ENCODE data around the gene APOBEC3A.
A peak's percentile ranks its signal among the peaks of the same experiment; 100 is the strongest.
"Not testable (repeated sequence)": the region's sequence is repeated elsewhere in the genome, so short reads cannot be mapped to it uniquely, and the experiment has no call there.

The APOBEC3A gene

DNA sequence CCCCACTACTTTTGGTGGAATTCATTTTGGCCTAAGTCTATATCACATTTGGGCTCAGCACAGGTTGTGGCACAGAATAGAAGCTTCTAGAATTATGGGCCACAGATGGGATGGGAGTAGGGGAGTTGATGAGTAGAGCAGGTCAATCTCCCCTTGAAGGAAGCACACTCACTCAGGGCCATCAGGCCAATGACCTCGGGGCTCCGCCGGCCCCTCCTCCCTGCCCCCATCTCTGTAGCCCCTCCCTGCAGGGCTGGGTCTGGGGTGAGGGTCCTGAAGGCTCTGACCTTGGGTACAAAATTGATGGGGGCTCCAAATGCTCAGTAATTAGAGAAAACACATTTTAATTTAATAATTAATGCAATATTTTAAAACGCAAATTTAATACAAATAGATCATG lies 3.3 kb downstream of the APOBEC3A start:
- not testable (repeated sequence) for DNase-seq

- not testable (repeated sequence) for DNase-seq
Measured at GRCh38 chr22:38963291-38963738, 5.9 kb downstream of the APOBEC3A start.

GRCh38 chr22:38963872-38964271 lies 6.5 kb downstream of the APOBEC3A start:
- no peak for DNase-seq

DNA sequence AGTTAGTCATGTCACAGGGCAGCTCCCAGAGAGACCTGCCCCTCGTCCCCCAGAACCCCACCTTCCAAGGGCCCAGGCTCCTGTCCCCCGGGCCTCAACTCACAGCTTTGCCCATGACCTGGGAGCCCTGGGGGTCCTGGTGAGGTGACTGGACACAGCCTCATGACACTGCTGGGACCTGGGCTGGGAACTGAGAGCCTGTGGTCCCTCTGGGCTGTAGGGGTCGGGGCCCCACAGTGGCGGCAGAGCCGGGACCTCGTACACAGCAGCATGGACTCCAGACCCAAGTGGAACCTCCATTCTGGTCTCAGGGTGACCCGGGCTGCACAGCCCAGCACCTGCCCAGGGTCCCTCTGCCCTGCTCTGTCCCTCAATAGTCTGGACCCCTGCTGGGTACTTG lies 6.9 kb downstream of the APOBEC3A start:
- DNase-seq: no peak

GRCh38 chr22:38964989-38965388 lies 7.6 kb downstream of the APOBEC3A start:
- no peak for DNase-seq

- DNase-seq: no peak
Measured at GRCh38 chr22:38965614-38966379, 8.4 kb downstream of the APOBEC3A start.

- DNase-seq: no peak
Measured at GRCh38 chr22:38966380-38966702, 8.9 kb downstream of the APOBEC3A start.

GRCh38 chr22:38966942-38967341 lies 9.5 kb downstream of the APOBEC3A start:
- no peak for DNase-seq

- DNase-seq: no peak
Measured at GRCh38 chr22:38967451-38968450, 10.3 kb downstream of the APOBEC3A start.

DNA sequence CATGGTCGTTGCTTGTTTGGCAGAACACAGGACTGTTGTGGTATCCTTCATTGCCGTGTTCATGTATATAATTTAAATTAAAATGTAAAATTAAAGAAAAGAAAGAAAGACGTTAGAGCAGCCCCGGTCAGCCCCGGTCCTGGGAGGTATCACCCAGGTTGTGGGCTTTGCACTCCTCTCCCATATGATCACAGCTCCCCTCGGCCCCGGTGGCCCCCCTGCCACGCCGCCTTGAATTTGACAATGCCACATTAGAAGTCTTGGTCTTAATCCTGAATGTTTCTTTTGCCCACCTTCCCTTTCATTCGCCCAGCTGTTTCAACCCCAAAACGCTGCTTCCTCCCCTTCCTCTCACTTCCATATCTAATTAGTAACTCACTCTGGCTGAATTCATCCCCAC lies 11.4 kb downstream of the APOBEC3A start:
- no peak for DNase-seq

DNA sequence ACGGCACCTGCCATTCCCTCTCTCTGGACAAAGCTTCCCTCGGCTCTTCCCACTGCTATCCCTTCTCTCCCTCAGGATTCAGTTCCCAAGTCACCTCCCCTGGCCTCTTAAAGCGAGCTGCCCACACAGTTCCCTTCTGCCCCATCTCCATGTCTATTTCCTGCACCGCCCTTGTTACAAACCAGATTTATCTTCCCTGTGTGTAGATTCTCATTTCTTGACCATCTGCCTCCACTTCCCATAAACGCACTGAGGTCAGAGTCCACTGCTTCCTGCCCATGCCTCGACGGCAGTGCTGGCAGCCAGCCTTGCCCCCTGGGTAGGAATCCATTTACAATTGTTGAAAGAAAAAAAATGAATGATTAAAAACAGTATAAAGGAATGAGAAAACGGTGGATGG lies 13.1 kb downstream of the APOBEC3A start:
- no peak for DNase-seq

DNA sequence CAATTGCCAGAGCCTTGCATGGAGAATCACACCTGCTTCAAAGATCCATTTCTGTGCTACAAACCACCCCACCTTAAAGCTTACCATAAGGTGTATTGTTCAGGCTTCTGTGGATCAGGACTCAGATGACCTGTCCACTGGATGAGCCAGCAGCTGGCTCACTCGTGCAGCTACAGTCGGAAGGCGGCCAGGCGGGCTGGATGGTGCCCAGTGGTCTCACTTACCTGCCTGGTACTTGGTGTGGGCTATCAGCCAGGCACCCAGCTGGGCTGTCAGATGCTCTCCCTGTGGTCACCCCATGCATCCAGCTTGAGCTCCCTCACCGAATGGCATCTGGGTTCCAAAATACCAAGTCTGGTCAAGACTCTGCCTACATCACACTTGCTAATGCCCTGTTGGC lies 13.8 kb downstream of the APOBEC3A start:
- DNase-seq: no peak

GRCh38 chr22:38971791-38972190 lies 14.4 kb downstream of the APOBEC3A start:
- DNase-seq: no peak

- no peak for DNase-seq
Measured at GRCh38 chr22:38972558-38972957, 15.1 kb downstream of the APOBEC3A start.

GRCh38 chr22:38973289-38974169 lies 16.1 kb downstream of the APOBEC3A start:
- peak; percentile 26 to 31 for DNase-seq

GRCh38 chr22:38974170-38974825 lies 16.9 kb downstream of the APOBEC3A start:
- DNase-seq: no peak

- no peak for DNase-seq
Measured at GRCh38 chr22:38974826-38975175, 17.4 kb downstream of the APOBEC3A start.

GRCh38 chr22:38977289-38977688 lies 19.9 kb downstream of the APOBEC3A start:
- not testable (repeated sequence) for DNase-seq

- not testable (repeated sequence) for DNase-seq
Measured at GRCh38 chr22:38980587-38980986, 23.2 kb downstream of the APOBEC3A start.

GRCh38 chr22:38981005-38981991 lies 23.9 kb downstream of the APOBEC3A start:
- no peak for DNase-seq

All from activated CD4-positive, alpha-beta T cell treated with anti-CD3 and anti-CD28 coated beads, Interleukin-2, amount 50 U/mL, for 4 hours (primary cell).